Left lung (tissue), 14 donors: ENCODE measurements around the gene NIN. TPM values are rescaled to one million over a fixed set of nuclear protein-coding genes. Genes with fewer than 3 reads are reported as not detected.

ENCODE experiments used
- ATAC-seq: fragments of 200-7000 bp; cut with Tn5 transposase; one replicate; pipeline ENCODE4 v1.9.1; 2020; ENCODE audit warnings: moderate library complexity
- DNase-seq, 4 donors: peaks; one replicate each; pipeline ENCODE4 v3.0.0-alpha.2; 2013 to 2020
- H3K27ac ChIP-seq, 2 donors: fragments of 200-600 bp; sonication (generic) in 1 of 2; one replicate each; pipeline versions ENCODE4 v1.5.0 to v1.8.0; 2020 to 2021
- H3K27me3 ChIP-seq, 2 donors: fragments of 200-600 bp; sonication (generic) in 1 of 2; one replicate each; pipeline versions ENCODE4 v1.5.0 to v1.8.0; 2020 to 2021
- H3K36me3 ChIP-seq, 2 donors: fragments of 200-600 bp; sonication (generic) in 1 of 2; one replicate each; pipeline versions ENCODE4 v1.5.0 to v1.8.0; 2020 to 2021
- H3K4me1 ChIP-seq, 2 donors: fragments of 200-600 bp; one replicate each; pipeline ENCODE4 v1.8.0; 2021
- H3K4me3 ChIP-seq, 2 donors: fragments of 200-600 bp; sonication (generic) in 1 of 2; one replicate each; pipeline versions ENCODE4 v1.5.0 to v1.8.0; 2020 to 2021; ENCODE audit warnings: mild to moderate bottlenecking in 1 of 2
- H3K9me3 ChIP-seq, 2 donors: fragments of 200-600 bp; sonication (generic) in 1 of 2; one replicate each; pipeline versions ENCODE4 v1.5.0 to v1.8.0; 2020 to 2021
- intact Hi-C, 2 donors: fragments of 100-400 bp; cut with DNase I; formaldehyde crosslinking; loops; one replicate each; pipeline versions ENCODE4 v1.11.2 to v1.14.2; 2022
- long read RNA-seq, 12 donors: library from polyadenylated mRNA in 2 of 12; unstranded in 2 of 12; transcript quantifications; one replicate each; pipeline ENCODE4 v2.0.0 and lab custom pipeline, GENCODE V29; 2019 to 2026
- polyA plus RNA-seq, 6 donors: library from polyadenylated mRNA; unstranded; fragments of 120-200 nt; gene quantifications; one replicate each; pipeline ENCODE4 v1.2.1, GENCODE V29; 2013; ENCODE audit not compliant: insufficient read length in 6 of 6
- total RNA-seq, 2 donors: library from RNA; stranded (reverse); fragmentation: NEBNext Ultra II Directional; extraction: Animal tissue kit (Norgen Biotek cat#: 25700); gene quantifications; one replicate each; pipeline ENCODE4 v1.2.1, GENCODE V29; 2021
- TF ChIP-seq, protein P1 (sequence below), 2 donors: fragments of 200-600 bp; sonication (generic) in 1 of 2; IDR thresholded peaks; one replicate each; pipeline versions ENCODE4 v1.5.0 to v1.8.0; 2021; ENCODE audit warnings: antibody characterized with exemption in 2 of 2
- donor health status: DM: no; HTN: yes; CAD: no.
- donor health status: DM: no; HTN: no; CAD: no.

NIN gene
- total RNA-seq (10 to 100 TPM; 34.5 to 49.6 TPM), polyA plus RNA-seq (10 to 100 TPM; 25.2 to 31.1 (median 28.9) TPM)
- long read RNA-seq, donor 1, partial matches to known transcripts = 0 of 2 reads
- long read RNA-seq, donor 1, other reads (novel, unspliced or antisense) = 0 of 2 reads
- long read RNA-seq, donor 2, partial matches to known transcripts = 0 of 2 reads
- long read RNA-seq, donor 2, other reads (novel, unspliced or antisense) = 0 of 2 reads
- long read RNA-seq, donor 3 = 0 reads
- long read RNA-seq, donor 4, partial matches to known transcripts = 2 of 3 reads
- long read RNA-seq, donor 4, other reads (novel, unspliced or antisense) = 1 of 3 reads
- long read RNA-seq, donor 5 = 0 reads
- long read RNA-seq, donor 6 = 0 reads
- long read RNA-seq, donor 7 = 0 reads
- long read RNA-seq, donor 8, partial matches to known transcripts = 5 of 5 reads
- long read RNA-seq, donor 8, other reads (novel, unspliced or antisense) = 0 of 5 reads
- long read RNA-seq, donor 9 = 0 reads
- long read RNA-seq, donor 10, partial matches to known transcripts = 3 of 3 reads
- long read RNA-seq, donor 10, other reads (novel, unspliced or antisense) = 0 of 3 reads
- long read RNA-seq, donor 11, partial matches to known transcripts = 0 of 2 reads
- long read RNA-seq, donor 11, other reads (novel, unspliced or antisense) = 0 of 2 reads
- long read RNA-seq, donor 12, partial matches to known transcripts = 5 of 5 reads
- long read RNA-seq, donor 12, other reads (novel, unspliced or antisense) = 0 of 5 reads

DNA sequence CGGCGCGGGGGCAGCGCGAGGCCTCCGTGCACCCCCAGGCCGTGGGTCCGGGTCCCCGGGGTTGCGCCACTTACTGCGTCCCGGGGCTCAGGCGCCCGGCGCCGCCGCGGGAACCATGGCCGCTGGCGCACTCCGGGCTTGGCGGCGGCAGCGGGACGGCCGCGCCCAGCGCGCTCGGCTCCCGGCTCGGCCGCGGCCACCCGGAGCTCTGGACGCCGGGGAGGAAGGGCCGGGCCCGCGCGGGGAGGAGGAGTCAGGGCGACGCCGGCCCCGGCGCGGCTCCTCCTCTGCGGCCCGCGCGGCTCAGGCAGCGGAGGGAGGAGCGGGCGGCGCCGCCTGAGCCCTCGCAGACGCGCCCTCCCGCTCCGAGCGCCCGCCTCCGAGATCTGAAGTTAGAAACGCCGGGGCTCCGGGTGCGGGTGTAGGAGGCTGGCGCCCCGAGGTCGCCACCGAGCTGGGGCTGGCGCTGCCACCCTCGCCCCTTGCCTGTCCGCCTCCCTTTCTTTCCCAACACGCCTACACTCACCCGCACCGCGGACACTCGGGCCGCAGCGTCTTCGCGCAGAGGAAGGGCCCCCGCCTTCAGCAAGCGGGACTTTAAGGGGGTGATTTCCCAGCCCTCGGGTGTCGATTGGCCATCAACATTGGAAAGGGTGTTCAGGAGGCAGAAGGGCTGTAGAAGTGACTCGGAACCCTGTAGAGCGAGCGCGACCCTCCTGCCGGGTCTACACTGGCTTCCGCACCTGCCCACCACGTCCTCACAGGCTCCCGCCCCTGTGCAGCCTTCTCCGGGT lies at the start of gene NIN:
Gene NIN (minus strand): TSS at position 231 of the 794 bp plus-strand sequence. CDS start 9,106 bp downstream, outside the sequence.
- ATAC-seq (peak; percentile 97), DNase-seq (peak; percentile 78 to 97 (median 84))
- TF ChIP-seq, protein P1, sequence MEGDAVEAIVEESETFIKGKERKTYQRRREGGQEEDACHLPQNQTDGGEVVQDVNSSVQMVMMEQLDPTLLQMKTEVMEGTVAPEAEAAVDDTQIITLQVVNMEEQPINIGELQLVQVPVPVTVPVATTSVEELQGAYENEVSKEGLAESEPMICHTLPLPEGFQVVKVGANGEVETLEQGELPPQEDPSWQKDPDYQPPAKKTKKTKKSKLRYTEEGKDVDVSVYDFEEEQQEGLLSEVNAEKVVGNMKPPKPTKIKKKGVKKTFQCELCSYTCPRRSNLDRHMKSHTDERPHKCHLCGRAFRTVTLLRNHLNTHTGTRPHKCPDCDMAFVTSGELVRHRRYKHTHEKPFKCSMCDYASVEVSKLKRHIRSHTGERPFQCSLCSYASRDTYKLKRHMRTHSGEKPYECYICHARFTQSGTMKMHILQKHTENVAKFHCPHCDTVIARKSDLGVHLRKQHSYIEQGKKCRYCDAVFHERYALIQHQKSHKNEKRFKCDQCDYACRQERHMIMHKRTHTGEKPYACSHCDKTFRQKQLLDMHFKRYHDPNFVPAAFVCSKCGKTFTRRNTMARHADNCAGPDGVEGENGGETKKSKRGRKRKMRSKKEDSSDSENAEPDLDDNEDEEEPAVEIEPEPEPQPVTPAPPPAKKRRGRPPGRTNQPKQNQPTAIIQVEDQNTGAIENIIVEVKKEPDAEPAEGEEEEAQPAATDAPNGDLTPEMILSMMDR (IDR thresholded peaks at IDR 0.05) = no peak
- Histone ChIP-seq H3K36me3 (no peaks in the 10 kb centered on the region), H3K4me3 (peak within 1 kb of the TSS; percentile 73 to 87), H3K27ac (peak within 1 kb of the TSS; percentile 85 to 93), H3K27me3 (no peaks in the 10 kb centered on the region), H3K4me1 (peaks cover 0 to 37% of the 10 kb centered on the region in 2 donors), H3K9me3 (no peaks in the 10 kb centered on the region)
- intact Hi-C loops = no loop called here

DNA sequence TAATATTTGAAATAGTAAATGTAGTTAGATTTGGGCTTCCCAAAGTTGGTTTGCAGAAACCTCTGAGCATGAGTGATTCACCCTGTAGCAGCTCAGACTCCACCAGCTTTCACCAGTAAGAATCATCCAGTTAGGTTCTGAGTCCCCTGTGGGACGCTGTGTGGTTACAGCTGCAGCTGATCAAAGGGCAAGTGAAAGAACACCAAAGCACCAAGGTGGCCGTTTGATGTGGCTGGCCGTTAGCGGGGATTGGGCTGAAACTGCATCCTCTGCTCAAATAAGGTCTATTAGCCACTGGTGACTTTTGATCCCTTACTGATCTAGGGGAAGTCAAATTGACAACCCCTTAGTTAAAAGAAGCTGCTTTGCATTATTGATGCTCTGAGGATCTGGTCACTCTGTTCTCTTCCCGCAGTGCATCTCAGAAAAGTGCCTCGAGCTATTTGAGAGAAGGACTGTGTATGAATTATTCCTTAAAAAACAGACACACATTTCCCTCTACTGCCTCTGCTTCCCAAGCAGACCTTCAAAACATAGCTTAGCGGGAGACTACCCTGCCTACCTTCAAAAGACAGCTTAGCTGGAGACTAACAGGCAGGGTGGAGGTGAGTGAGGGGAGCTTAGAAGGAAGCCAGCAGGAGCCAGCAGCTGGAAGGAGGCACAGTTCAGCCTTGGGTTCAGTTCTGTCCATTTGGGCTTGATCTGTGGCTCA lies 44.6 kb upstream of the NIN start:
- TF ChIP-seq, protein P1 (IDR thresholded peaks at IDR 0.05) = no peak
- H3K4me3 ChIP-seq = no peak overlapping the region
- intact Hi-C loops = no loop called here
- no peak for DNase-seq
- H3K27me3 ChIP-seq = peaks cover 21 to 26% of the 10 kb centered on the region in 2 donors
- no peaks in the 10 kb centered on the region for H3K9me3 ChIP-seq
- H3K27ac ChIP-seq = no peak overlapping the region
- peaks cover 0 to 8% of the 10 kb centered on the region in 2 donors for H3K4me1 ChIP-seq
- no peaks in the 10 kb centered on the region for H3K36me3 ChIP-seq
- no peak for ATAC-seq

DNA sequence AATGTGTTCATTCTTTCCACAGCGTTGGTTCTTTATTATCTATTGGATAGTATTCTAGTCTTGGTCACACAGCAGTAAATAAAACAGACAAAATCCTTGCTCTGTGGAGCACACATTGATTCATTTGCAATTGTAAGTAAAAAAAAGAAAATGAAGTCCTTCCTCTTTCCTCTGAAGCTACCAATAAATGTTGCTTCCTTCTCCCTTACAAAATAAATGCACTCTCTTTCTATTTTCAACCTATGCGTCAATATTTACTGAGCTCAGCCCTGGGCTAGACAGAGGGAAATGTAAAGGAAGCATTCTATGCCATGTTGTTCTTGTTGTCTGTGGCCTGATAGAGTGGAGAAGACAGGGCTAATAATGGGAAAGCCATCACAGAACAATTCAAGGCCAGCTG lies 43.8 kb upstream of the NIN start:
- Histone ChIP-seq H3K36me3 (no peaks in the 10 kb centered on the region), H3K9me3 (no peaks in the 10 kb centered on the region), H3K4me3 (no peak overlapping the region), H3K27ac (no peak overlapping the region), H3K27me3 (peaks cover 21 to 33% of the 10 kb centered on the region in 2 donors), H3K4me1 (peaks cover 0 to 8% of the 10 kb centered on the region in 2 donors)
- DNase-seq = no peak
- no peak for ATAC-seq
- intact Hi-C loops = no loop called here
- TF ChIP-seq, protein P1 (IDR thresholded peaks at IDR 0.05) = no peak

- peaks cover 21 to 33% of the 10 kb centered on the region in 2 donors for H3K27me3 ChIP-seq
- H3K27ac ChIP-seq = no peak within 1 kb of the TSS
- TF ChIP-seq, protein P1 (IDR thresholded peaks at IDR 0.05) = no peak
- H3K4me1 ChIP-seq = peaks cover 0 to 8% of the 10 kb centered on the region in 2 donors
- no peaks in the 10 kb centered on the region for H3K36me3 ChIP-seq
- H3K9me3 ChIP-seq = no peaks in the 10 kb centered on the region
- DNase-seq (peak in 1 of 4 donors; percentile 84), ATAC-seq (peak; percentile 64)
- H3K4me3 ChIP-seq = peak within 1 kb of the TSS in 1 of 2 donors; percentile 14
- intact Hi-C loops = no loop called here
Measured at GRCh38 chr14:50871914-50872732, 41.2 kb upstream of the NIN start, which contains the start of gene ABHD12B. Gene ABHD12B (plus strand): TSS chr14:50872053. CDS start chr14:50872175, 122 bp downstream.
